NCI-H2227 treated with DMSO at 0.1 percent for 48 hours (cell line): ENCODE results near the gene PLVAP.

Experiments
- DNase-seq: peaks from one replicate; lab custom pipeline; 2025; lab: John Stamatoyannopoulos, UW

The PLVAP gene

GRCh38 chr19:17333611-17334413 lies 43.3 kb downstream of the PLVAP start:
- DNase-seq, result no peak

DNA sequence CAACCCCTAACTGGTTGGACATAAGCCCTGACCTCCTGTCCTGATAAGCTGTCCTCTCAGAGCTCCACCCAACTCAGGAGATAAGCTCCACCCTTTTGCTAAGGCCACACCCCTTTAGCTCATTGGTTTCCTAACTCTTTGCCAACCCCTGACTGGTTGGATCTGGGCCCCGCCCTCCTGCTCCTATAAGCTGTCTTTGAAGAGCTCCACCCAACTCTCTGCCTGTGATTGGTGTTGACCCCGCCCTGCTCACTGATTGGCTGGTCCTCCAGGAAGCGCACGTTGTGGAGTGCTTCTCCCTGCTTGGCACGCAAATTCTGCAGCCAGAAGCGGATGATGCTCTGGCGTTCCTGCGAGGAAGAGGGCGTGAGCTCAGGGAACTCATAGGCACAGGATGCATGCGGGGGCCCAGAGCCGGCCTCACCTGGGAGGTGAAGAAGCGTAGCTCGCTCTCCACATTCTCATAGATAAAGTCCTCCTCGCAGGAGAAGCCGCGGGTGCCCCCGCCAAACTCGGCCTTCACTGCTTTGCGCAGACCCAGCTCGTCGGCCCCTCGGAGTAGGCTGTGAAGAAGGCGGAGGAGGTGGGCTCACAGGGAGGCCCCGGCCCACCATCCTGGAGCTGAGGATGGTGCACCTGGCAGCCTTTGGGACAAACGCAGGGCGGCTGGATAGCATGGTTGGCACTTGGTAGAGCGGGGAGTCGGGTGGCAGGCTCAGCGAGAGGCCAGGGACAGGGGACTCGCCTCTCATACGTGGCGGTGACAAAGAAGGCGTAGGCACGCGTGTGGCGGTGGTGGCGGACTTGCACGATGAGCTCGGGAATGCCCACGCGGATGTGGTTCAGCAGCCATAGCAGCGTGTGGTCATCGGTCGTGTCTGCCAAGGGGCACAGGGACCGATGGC lies 44.2 kb downstream of the PLVAP start:
- no peak for DNase-seq

DNA sequence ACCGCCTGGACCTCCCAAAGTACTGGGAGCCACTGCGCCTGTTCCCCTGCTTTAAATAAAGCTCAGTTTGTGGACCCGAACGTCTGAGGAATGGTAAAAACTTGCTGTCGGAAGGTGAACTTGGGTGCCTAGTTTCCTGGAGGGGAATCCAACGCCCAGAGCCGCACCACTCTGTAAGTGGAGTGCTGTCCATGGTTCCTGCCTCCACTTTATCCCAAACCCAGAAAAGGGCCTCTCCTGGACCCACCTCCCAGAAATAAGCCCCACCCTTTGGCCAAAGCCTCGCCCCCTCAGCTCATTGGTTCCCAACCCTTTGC lies 44.8 kb downstream of the PLVAP start:
- no peak for DNase-seq

- no peak for DNase-seq
Observed at GRCh38 chr19:17331045-17331558, 46.0 kb downstream of the PLVAP start.

GRCh38 chr19:17330262-17331044 lies 46.7 kb downstream of the PLVAP start:
- no peak for DNase-seq

DNA sequence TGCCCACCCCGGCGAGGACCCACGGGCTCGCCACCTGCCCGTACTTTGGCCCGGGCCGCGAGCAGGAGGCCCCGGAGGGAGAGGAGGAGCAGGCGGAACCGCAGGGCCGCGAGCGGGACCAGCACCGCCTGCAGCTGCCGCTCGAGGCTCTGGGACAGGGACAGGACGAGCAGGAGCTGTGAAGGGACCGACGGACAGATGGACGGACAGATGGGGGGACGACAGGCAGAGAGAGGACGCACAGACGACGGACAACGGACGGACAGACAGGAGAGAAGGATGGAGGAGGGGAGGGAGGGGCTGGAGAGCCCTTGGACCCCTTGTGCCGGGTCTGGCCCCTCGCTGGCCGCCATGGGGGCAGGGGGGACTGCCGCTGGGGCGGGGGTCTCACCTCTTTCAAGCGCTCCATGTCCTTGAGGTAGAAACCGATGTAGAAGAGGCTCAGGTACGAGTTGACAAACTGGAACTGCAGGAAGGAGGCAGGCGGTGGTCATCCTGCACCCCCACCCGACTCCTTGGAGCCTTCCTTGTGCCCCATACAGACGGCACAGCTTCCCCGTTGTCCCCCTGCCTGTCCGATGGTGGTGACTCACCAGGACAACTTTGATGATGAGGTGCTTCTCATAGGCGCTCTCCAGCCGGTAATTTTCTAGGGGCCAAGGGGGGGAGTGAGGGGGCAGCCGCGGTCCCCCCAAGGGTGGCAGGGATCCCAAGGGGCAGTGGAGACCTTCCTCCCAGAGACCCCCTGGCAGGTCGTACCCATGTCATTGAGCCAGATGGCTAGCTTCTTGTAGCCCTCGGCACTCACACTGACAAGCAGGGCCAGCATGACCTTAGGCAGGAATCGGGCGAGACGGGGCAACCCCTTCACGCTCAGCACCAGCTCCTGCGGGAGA lies 47.5 kb downstream of the PLVAP start:
- DNase-seq, result no peak

GRCh38 chr19:17328517-17329365 lies 48.4 kb downstream of the PLVAP start:
- no peak for DNase-seq

GRCh38 chr19:17327654-17328516 lies 49.3 kb downstream of the PLVAP start:
- no peak for DNase-seq

DNA sequence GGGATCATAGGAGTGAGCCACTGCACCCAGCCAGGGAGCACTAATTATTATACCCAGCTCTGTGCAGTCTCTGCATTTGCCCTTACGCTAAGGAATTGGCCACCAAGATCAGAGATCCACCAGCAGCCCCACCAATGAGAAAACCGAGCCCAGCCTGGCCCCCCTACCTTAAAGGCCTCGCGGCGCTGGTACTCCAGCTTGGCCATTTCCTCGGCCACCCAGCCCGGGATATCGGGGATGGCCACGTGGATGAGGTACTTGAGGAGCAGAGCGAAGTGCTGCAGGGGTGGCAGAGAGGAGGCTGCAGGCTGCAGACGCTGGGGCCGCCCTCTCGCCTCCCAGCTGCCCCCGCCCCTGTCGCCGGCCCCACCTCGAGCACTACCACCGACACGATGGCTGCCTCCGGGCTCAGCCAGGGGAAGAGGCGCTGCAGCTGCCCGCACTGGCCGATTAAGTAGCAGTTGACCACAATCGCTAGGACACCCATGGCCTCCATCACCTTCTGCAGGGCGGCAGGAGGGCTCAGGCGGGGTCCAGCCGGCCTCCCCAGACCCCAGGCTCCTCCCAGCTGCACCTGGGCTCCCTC lies 50.0 kb downstream of the PLVAP start:
- no peak for DNase-seq

DNA sequence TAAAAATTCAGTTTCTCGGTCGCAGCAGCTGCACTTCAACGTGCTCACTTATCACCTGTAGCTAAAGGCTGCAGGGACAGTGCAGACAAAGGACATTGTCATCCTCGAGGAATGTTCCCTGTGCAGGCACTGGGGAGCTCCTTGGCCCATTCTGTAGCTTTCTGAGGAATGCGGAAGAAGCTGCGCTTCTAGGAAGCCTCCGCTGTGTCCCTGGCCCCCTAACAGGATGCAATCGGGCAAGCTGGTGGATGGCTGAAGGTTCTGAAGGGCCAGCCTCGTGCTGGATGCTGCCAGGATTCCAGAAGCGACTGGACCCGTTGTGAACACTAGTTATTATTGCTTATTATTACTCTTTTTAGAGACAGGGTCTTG lies 50.6 kb downstream of the PLVAP start:
- DNase-seq, result no peak

- DNase-seq, result no peak
Observed at GRCh38 chr19:17325881-17326594, 51.1 kb downstream of the PLVAP start.

- DNase-seq, result no peak
Observed at GRCh38 chr19:17325133-17325532, 52.0 kb downstream of the PLVAP start.

GRCh38 chr19:17324357-17325114 lies 52.6 kb downstream of the PLVAP start:
- no peak for DNase-seq

- DNase-seq, result no peak
Observed at GRCh38 chr19:17323964-17324332, 53.2 kb downstream of the PLVAP start.

GRCh38 chr19:17323300-17323963 lies 53.7 kb downstream of the PLVAP start:
- DNase-seq, result no peak

- no peak for DNase-seq
Observed at GRCh38 chr19:17322854-17323253, 54.3 kb downstream of the PLVAP start.
